Activated CD4-positive, CD25-positive, alpha-beta regulatory T cell treated with anti-CD3 and anti-CD28 coated beads, Interleukin-2, amount 50 U/mL, for 24 hours (primary cell): ENCODE measurements around the gene ACOX1.

Experiments
- ATAC-seq, 2 donors: fragments of 150-1000 bp; cut with Tn5 transposase; one replicate each; pipeline ENCODE4 v1.10.0; 2021; ENCODE audit warnings: mild to moderate bottlenecking in 1 of 2, moderate library complexity in 1 of 2

Gene ACOX1

DNA sequence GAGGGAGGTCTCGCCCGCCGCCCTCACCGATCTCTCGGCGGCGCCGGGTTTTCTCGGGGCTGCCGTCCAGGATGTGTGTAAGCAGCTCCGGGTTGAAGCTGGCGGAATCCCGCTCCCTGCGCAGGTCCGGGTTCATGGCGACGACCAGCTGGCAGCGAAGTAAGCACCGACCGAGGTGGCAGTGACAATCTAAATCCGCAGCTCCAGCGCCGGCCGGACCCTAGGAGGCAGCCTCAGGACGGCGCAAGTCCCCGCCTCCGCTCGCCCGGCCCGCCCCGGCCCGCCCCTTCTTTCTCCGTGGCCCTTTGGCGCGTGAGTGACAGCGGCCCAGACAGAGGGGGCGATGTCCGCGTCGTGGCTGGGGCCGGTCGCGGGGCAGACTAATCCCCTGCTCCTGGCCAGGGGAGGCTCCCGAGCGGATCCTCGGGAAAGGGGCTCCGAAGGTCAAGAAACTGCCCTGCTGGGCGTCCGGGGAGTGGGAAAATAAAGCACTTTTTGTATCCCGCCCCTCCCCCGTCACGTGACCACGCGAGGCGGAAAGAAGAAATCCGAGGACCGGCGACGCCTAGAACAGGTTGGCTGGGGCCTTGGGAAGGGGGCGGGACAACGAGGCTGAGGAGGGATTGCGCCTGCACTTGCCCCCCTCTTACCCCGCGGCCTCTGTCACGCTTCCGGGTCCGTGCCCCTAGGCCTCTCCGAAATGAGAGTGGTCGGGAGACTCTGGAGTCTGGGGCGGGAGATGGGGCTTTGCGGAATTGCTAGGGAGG is at the start of gene ACOX1, which contains the start of gene TEN1:
TSS of gene ACOX1 (minus strand) at position 229 of the 767 bp plus-strand sequence. CDS start at position 136, 93 bp downstream.
TSS of gene TEN1 (plus strand) at position 303 of the 767 bp plus-strand sequence. CDS start 6,953 bp downstream, outside the sequence.
- peak; percentile 96 to 98 for ATAC-seq

DNA sequence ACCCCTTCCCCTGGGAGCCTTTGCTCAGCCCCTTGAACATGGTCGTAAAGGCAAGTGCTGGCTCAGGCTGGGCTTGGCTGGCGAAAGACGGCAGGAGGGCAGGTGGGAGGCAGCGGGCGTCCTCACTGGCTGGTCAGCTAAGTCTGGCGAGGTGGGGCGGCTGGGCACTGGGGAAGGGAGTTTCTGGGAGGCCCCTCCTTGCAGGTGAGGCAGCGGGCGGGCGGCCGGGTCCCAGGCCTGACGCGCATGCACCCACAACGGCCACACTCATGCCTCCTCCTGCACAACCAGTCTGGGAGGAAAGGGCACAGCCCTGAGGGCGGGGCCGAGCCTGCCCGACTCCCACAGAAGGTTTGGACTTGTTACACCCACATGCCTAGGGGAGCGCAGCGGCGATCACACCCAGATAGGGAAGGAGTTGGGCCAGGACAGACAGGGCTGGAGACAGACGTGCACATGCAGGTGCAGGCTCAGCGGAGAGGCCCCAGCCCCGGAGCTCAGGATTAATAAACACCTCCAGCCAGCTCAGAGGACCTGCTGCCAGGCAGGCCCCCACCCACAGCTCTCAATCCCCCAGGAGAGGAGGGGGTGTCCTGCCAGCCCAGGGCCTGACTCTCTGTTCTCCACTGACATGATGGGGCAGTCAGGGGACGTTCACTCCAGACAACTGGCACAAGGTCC is 48.3 kb upstream of the ACOX1 start, which contains the start of gene EVPL:
TSS of gene EVPL (minus strand) at position 148 of the 681 bp plus-strand sequence. CDS start at position 40, 108 bp downstream.
- no peak for ATAC-seq

DNA sequence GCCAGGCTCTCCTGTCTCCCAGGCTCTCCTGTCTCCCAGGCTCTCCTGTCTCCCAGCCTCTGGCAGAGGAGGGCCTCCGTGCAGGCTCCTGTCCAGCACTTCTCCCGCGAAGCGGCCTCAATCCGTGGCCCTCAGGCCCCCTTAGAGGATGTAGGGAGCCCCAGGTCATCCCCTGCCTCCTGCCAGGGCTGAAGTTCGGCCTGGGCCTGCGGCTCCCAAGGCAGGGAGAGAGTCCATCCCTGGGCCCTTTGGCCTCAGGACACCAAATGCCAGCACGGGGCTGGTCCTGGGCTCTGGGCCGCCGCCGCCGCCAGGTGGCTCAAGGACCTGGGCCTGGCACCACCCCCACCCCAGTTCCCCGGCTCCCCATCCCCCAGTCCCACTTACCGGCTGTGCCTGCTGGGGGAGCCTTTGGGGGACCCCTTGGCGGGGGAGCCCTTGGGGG is 47.8 kb upstream of the ACOX1 start:
- no peak for ATAC-seq

DNA sequence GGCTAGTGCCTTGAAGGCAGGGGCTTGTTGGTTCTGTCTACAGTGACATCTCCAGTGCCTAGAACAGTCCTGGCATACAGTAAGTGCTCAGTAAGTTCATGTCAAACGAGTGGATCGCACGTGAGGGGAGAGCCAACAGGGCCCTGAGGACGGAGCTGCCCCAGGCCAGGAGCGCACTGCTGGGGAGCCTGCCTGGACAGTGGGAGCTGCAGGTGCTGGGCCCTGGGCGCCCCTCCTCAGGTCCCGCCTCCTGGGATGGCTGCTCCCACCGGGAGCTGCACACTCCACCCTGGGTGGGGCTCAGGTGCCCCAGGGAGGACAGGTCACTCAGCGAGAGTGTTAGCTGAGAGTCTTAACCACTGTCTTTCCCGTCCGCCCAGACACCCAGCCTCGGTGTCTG is 46.3 kb upstream of the ACOX1 start:
- ATAC-seq = no peak

DNA sequence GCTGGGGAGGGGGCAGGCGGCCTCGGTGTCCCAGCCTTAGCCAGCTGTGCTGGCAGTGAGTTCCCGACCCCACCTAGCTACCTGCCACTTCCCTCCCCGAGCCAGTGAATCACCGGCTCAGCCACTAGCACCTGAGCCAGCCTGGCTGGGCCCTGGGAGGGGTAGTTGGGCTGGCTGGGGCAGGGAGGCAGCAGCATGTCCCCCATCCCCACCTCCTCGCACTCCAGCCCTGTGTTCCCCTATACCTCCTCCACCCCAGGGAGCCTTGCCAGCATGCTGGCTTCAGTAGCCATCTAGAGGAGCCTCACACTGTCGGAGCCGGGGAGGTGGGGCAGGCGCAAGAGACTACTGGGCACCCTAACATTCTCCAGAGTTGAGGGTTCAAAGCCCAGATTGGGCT is 45.4 kb upstream of the ACOX1 start:
- no peak for ATAC-seq

DNA sequence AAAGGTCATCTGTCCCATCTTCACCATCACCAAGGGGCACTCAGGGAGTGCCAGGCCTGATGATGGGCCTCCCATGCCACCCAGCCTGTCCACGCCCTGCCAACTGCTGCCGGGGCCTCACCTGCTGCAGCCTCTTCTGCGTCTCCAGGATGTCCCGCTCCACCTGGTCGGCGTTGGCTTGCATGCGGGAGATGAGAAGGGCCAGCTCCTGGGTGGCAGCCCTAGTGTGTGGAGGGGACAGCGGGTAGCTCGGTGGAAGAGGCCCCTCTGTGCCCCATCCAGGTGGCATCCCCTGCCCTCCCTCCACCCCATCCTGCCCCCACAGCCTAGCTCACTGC is 44.9 kb upstream of the ACOX1 start:
- no peak for ATAC-seq

DNA sequence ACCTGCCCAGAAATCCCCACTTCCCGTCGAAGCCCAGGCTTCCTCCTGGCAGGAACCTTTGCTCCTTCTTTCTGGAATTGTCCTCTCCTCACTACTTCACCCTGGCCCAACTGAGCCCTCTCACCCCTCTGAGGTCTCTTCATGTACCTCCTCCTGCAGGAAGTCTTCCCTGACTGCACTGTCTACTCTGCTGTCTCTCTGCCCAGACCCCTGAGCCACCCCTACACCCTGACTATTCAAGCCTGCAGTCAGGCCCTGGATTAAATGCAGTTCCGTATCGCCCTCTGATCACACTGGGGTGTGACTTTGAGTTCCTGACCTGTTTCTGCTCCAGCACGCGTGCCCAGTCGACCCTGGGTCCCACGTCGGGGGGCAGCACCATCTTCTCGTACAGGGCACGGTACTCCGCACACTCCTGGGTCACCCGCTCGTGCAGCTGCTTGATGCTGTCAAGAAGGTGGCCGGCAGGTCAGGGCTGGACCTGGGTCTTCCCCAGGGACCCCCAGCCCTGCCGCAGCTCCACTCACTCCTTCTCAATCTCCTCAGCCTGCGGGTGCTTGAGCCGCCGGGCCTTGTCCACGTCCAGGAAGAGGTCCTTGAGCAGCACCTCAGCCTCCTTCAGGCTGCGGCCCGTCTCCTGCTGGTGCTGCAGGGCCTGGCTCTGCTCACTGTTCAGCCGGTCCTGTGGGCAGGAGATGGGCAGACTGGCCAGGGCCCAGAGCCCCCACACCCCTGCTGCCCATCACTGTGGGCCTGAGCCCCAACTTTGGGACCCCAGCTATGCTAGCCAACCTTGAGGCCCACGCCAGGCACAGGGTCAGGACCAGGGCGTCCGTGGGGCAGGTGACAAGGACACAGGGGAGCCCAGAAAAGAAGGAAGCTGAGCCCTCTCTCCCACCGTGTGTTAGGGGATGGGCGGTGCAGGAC is 44.3 kb upstream of the ACOX1 start:
- no peak for ATAC-seq

DNA sequence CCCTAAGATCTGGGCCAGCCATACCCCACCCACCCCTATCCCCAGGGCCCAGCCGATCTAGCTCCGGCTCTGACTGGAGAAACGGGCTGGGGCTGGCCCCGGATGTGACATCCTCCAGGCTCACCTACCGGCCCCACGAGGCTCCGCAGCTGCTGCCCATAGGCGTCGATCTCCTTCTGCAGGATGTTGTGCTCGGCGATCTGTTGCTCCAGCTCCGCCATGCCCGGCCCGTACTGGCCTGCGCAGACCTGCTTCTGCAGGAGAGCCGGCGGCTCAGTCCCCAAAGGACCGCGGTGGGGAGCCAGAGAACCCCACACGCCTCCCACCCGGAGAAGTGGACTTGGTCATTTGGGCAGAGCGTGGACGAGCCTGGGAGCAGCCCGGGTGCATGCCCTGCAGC is 43.3 kb upstream of the ACOX1 start:
- ATAC-seq = no peak

DNA sequence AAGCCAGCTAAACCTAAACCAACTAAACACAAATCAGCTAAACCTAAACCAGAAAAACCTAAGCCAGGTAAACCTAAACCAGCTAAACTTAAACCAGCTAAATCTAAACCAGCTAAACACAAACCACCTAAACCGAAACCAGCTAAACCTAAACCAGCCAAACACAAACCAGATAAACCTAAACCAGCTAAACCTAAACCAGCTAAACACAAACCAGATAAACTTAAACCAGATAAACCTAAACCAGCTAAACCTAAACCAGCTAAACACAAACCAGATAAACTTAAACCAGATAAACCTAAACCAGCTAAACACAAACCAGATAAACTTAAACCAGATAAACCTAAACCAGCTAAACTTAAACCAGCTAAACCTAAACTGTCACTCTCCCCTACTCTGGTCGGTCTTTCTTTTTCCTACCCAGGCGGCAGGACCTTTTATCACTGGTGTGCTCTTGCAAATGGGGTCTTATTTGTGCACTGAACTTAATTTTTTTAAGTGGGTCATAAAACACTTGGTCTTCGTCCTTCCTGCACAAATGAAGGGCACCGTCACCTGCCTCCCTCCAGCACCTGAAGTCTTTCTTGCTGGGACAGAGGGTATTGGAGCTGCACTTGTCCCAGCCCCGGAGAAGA is 41.0 kb upstream of the ACOX1 start:
- no peak for ATAC-seq

DNA sequence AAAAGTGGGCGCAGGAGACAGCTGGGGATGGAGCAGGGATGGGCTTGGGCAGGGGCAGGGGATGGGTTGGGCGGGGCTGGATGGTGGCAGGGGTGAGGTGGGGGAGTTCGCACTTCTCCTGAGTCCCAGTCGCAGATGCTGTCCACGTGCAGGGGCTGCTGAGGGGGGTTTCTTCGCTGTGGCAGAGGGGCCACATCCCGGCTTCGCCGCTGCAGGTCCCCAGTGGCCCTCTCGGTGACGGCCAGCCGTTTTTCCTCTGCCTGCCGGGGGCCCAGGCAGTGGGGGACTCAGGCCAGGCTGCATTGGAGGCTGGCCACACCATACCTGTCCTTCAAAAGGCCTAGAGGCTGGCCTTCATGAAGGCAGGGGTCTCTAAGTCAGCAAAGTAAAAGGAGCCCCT is 39.8 kb upstream of the ACOX1 start:
- ATAC-seq = no peak

DNA sequence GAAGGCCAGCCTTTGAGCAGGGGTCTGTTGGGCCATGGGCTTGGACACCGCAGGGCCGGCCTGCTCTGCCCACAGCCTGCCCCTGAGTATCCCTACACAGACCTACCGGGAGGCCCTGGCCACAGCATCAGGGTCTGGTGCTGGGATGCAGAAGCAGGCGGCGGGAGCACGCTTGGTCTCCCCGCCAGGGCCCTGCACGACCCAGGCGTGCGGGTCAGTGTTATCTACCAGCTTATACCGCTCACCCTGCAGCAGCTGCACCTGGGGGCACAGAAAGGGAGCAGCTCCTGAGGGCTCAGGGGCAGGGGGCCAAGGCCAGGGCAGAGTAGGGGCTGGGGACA is 39.3 kb upstream of the ACOX1 start:
- no peak for ATAC-seq

DNA sequence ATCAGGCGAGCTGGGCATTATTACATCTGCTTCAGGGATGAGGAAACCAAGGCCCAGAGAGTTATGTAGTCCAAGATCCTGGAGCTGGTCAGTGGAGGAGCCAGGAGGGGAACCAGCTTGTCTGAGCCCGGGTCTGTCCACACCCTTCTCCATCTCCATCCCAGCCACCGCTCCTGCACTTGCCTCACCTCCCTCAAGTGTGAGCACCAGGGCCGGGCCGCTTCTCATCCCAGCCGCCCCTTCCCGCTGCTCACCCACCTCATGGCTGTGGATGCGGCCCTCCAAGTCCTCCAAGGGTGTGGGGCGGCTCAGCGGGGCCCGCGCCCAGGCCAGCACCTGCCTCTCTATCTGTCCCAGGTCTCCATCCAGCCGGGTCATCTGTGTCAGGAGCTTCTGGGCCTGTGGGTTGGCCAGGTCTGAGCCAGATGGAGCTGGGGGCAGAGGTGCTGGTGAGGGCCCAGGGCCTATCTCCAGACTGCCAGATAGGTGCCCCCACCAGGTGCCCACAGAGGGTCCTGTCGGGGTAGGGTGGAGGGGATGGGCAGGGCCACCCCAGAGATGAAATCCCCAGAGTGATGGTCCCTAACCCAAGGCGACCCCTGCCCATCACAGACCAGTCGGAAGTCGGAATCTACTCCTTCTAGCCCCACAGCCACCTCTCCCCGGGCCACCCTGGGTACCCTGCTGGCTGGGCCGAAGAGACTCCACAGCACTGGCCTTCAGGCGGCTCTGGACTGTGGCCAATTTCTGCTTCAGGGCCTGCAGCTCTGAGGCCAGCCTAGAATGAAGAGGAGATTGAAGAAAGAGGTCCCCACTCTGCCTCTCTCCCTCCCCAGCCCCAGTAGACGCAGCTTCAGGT is 38.7 kb upstream of the ACOX1 start:
- ATAC-seq = no peak

DNA sequence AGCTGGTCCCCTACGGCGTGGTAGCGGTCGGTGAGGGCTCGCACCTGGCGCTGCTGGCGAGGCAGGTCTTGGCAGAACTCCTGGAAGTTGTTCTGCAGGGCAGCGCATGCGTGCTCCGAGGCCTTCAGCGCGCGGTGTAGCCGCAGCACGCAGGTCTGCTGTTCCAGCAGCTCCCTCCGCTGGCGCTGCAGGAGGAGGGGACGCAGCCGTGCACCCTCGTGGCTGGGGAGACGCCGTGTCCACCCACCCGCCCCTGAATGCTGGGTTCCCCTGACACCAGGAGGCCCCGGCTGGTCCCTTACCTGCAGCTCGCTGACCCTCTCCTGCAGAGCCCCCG is 35.9 kb upstream of the ACOX1 start:
- ATAC-seq = no peak

DNA sequence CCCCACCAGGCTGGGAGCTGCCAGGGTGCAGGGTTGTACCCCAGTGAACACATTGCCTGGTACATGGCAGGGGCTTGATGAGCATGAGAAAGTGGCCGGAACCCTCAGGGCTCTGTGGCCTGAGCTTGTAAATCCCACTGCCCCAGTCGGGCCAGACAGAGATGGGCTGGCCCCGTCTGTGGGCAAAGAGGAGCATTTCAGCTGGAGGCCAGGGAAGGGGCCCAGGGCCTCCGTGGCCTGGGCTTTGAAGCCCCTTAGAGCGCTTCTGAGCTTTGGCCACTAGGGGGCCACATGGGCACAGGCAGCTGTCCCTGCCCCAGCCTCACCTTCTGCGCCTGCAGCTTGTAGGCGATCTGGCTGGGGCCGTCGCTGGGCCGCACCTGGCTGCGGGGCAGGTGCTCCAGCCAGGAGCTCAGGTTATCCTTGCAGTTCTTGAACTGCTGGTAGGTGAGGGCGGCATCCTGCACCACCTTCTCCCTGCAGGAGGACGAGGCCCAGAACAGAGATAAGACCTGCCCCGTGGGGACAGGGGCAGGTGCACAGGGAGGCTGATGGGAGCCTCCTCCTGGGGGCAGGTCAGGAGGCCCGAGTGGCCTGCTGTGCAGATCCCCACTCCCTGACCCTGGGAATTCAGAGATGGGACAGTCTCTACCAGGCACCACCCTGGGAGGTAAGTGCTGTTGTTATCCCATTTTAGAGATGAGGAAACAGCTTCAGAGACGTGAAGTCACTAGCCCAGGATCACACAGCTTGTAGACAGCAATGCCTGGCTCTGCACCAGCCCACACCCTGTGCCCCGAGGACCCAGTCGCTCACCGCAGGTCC is 35.3 kb upstream of the ACOX1 start:
- peak; percentile 94 to 95 for ATAC-seq

DNA sequence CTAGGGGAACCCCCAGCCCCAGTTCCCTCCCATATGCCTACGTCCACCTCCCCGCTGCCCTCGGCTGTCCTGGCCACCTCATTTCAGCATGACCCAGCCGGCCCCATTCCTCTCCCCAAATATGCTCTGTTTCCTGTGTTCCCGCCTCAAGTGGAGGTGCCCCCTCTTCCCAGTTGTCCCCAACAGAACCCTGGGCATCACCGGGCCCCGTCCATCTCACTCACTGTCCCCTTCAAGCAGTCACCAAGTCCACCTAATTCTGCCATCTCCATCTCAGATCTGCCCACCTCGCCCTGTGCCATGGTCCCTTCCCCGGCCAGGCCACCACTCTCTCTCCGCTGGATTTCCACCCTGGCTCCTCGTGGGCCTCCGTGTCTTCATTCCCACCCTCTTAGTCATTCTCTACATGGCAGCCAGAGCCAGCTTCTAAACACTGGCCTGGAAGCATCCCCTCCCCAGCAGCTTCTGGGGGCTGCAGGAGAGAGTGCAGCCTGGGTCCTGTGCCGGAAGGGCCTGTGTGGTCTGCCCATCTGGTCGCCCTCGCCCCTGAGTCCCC is 34.5 kb upstream of the ACOX1 start:
- ATAC-seq = no peak

DNA sequence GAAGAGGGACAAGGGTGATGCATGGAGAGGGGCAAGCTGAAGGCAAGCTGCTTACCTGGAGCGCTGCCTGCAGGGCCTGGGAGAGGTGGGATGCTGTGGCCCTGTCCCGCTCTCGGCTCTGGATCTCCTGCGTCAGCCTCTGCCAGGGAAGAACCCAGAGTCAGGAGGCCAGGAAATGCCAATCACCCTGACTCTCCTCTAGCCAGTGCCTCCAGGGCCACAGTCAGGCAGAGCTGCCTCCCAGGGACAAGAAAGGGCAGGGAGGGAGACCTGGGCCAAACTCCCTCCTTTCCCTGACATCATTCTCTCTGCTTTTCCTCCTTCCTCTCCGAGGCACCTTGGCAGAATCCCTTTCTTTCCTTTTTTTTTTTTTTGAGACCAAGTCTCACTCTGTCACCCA is 33.0 kb upstream of the ACOX1 start:
- ATAC-seq = no peak

DNA sequence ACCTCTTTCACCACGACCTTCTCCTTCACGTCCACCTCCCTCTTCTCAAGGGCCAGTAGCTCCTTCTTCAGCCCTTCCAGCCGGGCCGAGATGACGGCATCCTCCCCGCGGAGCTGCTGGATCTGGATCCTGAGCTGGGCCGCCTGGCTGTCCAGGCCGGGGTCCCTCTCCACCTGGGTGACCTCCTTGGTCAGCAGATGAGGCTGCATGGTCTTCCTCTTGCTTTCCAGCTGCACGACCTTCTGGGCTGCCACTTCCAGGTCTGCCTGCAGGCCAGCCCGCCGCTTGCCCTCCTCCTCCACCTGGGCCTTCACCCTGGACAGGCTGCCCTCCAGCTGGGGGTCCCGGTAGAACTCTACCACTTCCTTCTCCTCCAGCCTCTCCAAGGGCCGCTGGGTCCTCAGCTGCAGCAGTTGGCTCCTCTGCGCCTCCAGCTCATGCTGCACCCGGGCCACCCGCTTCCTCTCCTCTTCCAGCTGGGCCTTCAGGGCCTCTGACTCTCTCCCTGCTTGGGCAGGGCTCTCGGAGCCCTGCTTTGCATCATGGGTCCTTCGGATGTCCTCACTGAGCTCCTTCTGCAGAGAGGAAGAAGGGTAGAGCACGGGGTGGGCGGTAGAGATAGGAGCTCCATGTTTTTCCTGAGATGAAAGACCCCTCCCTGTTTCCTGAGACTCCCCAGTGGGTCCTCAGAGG is 31.1 kb upstream of the ACOX1 start:
- ATAC-seq = no peak

DNA sequence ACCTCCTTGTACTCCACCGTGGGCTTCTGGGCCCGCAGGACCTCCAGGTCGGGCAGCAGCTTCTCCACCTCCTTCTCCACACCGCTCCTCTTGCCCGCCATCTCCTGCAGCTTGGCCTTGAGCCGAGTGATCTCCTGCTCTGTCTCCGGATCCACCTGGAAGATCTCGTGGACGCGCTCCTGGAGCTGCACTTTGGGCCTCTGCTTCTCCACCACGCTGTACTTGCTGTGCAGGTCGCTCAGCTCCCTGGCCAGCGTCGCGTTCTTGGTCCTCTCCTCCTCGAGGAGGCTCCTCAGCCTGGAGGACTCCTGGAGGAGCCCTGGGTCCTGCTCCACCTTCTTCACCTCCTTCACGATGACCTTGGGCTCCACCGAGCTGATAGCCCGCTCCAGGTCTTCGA is 30.5 kb upstream of the ACOX1 start:
- ATAC-seq = no peak

DNA sequence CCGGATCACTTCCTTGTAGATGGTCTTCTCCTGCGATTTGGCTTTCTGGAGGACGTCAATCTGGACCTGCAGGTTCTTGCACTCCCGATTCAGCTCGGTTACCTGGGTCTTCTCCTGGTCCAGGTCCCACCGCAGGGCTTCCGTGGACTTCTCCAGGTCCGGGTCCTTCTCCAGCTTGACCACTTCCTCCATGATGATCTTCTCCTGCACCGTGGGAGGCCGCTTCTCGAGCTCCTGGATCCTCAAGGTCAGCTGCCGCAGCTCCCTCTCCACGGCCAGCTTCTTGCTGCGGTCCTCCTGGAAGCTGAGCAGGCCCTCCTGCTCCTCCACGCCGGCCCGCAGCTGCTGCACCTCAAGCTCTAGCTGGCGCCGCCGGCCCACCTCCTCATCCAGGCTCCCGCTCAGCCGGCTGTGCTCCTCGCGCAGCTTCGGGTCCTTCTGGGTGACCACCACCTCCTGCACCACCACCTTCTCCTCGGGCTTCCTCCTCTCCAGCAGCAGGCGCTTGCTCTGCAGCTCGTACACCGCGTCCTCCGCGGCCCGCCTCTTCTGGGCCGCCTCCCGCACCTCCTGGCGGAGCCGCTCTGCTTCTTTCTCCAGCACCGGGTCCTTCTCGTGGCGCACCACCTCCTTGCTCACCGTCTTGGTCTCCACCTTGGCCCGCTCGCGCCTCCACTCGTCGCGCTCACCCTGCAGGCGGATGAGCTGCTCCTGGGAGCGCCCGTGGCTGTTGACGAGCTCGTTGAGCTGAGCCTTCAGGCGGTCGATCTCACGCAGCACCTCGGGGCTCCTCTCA is 29.9 kb upstream of the ACOX1 start:
- ATAC-seq = no peak
